HG03571 (cell line): ENCODE data around the gene NUBP2.

Experiments used
- ATAC-seq: cut with Tn5 transposase; IDR thresholded peaks from one replicate; pipeline ENCODE4 v1.9.1; 2021; ENCODE audit not compliant: unreplicated experiment

Gene NUBP2

DNA sequence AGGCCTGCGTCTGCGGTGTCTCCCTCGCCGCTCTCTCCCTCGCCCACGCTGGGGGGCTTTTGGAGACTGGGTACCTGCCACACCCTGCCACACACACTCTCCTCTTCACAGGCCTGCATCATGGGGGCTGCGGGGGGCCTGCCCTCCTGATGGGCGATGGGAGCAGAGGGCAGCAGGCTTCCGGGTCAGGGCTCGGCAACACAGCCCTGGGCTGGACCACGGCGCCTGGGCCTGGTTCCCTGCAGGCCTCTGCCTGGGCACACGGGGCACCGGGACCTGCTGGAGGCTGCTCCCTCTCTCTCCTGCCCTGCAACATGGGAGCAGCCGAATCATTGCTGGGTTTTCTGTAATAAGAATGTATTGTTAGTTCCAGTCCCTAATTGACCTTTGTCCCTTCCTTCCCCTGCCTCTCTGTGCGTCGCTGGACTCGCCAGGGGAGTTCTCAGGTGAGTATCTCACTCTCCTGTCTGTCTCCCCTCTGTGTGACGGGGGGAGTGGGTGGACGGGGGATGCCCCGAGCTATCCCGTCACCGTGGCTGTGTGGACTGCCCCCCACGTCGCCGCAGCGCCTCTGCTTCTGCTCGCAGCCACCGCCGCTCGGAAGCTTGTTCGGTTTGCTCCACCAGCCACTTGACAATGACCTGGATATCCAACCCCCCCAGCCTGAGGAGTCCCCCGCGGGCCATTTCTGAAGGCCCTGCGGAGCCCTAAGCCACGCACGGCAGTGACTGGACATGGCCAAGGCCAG lies 24.9 kb upstream of the NUBP2 start:
- no peak for ATAC-seq

DNA sequence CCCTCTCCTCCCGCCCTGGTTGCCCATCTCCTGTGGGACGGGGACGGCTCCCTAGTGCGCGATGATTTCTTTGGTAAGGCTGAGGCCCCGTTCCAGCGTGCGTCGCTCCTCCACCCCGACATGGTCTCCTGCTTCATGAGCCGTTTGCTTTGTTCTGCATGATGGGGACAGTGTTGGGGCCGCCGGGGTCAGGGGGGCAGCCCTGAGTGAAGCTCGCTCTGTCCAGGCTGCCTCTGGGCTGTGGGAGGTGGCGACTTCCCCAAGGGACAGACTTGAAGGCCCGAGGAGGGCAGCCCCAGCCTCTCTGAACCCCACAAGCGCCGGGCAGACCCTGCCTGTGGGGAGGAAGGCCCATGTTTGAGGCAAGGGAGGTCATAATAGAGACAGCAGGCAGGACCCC lies 23.8 kb upstream of the NUBP2 start:
- no peak for ATAC-seq

DNA sequence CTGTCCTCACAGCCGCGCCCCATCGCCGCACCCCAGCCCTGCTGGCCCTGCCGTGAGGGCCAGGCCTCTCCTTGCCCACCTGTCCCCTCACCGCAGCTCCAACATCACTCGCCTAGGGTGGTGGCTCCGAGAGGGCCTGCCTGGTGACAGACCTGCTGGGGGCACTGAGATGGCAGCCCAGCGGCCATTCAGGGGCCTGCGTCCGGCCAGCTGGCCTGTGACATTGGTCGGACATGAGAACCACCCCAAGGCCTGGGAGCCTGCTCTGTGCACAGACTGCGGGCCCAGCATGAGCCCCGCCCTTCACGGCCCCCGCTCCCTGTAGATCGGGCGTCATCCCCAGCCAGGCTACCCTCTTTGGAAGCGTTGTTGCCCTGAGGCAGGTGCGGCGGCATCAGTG lies 23.2 kb upstream of the NUBP2 start:
- no peak for ATAC-seq

DNA sequence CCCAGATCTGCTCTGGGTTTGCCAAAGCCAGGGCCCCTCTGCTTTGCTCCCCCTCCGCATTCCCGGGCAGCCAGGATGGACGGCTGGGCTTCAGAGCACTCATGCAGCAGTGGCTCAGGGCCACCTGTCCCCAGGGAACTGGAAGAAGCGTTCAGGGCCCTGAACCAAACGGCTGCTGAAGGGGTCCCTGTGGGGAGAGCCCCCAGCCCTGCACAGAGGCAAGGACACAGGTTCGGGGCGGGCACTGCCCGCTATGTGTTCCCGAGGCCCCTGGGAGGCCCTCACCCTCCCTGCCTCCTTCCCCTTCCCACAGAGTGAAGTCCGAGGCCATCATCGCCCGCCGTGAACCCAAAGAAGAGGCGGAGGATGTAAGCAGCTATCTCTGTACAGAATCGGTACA lies 21.8 kb upstream of the NUBP2 start:
- ATAC-seq: no peak

DNA sequence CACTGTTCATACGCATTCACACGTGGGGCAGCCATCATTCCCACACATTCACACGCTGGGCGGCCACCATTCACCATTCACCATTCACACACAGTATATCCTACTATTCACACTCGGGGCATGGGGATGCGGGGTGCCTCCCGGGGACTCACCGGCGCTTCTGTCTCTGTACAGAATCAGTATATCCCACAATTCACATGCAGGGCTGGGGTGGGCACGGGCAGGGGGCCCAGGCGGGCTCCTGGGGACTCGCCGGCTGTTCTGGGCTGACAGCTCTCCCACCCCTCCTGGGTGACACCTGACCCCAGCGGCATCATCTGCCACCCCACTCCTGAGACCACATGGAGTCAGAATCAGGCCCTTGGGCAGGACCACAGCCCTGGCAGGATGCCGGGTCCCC lies 21.0 kb upstream of the NUBP2 start:
- no peak for ATAC-seq

DNA sequence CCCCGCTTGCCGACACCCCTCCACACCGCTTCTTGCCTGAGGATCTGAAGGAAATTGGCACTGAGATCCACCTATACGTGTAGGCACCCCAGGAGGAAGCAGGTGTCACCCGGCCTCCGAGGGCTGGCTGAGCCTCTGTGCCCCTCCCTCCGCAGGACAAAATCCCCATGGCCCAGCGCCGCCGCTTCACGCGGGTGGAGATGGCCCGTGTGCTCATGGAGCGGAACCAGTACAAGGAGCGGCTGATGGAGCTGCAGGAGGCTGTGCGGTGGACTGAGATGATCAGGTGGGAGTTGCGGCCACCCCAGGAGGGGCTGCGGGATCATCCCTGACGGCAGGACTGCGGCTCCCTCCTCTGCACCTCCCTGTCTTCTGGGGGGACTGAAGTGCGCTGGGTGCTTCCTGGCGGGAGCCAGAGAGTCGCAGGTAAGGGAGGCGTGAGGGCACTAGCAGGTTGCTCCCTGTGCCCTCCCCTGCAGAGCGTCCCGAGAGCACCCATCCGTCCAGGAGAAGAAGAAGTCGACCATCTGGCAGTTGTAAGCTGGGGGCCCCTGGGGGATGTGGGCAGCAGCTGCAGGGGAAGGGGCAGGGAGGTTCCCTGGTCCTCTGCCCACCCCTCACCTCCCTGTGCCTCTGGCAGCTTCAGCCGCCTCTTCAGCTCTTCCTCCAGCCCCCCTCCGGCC lies 20.4 kb upstream of the NUBP2 start:
- no peak for ATAC-seq

DNA sequence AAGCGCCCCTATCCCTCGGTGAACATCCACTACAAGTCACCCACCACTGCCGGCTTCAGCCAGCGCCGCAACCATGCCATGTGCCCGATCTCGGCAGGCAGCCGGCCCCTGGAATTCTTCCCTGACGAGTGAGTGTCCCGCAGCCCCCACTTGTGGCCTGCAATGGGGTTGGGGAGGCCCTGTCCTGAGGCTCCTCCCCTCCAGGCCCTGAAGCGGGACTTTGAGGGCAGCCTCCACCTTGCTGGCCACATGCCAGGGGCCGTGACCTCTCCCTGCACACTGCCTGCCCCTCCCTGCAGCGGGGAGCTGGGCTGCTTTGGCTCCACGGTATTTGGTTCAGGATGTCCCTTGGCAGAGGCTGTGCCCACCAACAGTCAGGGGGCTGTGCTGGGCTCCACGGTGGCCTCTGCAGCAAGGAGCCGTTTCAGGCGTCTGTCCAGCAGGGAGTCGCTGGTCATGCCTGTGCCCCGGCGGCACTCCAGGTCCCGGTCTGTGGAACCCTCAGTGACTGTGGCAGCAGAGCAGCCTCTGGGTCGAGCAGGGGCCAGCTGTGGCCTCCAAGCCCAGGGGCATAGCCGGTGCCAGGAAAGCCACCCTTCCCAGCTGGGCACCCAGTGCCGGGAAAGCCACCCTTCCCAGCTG lies 19.8 kb upstream of the NUBP2 start:
- ATAC-seq: no peak

DNA sequence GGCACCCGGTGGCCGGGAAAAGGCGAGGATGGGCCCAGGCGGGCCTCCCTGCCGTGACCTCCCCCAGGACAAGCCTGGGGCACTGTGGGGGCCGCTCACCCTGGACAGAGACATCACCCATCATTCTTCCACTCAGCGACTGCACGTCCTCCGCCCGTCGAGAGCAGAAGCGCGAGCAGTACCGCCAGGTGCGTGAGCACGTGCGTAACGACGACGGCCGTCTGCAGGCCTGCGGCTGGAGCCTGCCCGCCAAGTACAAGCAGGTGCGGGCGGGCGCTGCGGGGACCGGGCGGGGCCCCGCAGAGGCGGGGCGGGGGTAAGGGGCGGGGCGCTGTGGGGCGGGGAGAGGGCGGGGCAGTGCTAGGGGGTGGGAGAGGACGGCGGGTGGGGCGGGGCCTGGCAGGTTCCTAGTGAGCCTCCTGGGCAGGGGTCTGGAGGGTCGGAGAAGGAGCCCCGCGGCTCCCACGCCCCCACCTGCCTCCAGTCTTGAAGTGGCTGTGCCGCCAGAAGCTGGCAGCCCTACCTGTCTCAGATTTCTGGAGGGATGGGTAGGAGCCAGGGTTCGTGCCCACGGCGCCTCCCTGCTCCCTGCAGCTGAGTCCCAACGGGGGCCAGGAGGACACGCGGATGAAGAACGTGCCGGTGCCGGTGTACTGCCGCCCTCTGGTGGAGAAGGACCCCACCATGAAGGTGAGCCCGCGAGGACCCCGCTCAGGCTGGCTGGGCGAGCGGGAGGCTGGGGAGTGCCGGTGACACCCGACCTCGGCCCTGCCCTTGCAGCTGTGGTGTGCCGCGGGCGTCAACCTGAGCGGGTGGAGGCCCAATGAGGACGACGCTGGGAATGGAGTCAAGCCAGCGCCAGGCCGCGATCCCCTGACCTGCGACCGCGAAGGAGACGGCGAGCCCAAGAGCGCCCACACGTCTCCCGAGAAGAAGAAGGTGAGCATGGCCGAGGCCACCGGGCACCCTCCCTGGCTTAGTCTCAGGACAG lies 18.9 kb upstream of the NUBP2 start:
- ATAC-seq: no peak

DNA sequence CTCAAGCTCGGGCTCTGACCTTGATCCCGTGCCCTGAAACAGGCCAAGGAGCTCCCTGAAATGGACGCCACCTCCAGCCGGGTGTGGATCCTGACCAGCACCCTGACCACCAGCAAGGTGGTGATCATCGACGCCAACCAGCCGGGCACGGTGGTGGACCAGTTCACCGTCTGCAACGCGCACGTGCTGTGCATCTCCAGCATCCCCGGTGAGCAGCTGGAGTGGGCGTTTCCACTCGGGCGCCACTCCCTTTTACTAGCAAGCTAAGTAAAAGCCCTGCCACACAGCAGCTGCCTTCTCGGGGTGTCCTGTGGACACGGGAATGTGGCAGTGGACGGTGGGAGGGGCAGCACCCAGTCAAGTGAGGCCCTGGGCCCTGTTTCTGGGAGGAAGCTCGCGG lies 17.8 kb upstream of the NUBP2 start:
- ATAC-seq: no peak

DNA sequence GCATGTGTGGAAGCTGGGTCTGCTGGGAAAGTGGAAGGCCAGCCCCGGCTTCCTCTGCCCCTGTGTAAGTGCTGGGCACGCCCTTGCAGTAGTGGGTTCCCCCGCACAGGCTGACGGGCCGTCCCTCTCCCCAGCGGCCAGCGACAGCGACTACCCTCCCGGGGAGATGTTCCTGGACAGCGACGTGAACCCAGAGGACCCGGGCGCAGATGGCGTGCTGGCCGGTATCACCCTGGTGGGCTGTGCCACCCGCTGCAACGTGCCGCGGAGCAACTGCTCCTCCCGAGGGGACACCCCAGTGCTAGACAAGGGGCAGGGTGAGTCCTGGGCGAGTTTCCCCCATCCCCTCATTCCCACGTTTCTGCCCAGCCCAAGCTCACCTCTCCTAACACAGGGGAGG lies 16.9 kb upstream of the NUBP2 start:
- no peak for ATAC-seq

DNA sequence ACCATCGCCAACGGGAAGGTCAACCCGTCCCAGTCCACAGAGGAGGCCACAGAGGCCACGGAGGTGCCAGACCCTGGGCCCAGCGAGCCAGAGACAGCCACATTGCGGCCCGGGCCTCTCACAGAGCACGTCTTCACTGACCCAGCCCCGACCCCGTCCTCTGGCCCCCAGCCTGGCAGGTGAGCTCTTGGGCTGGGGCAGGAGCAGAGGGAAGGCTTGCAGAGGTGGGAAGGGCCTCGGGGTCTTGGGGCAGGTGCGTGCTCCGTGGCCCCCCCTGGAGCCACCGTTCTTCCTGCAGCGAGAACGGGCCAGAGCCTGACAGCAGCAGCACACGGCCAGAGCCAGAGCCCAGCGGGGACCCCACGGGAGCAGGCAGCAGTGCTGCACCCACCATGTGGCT lies 16.5 kb upstream of the NUBP2 start:
- ATAC-seq: no peak

DNA sequence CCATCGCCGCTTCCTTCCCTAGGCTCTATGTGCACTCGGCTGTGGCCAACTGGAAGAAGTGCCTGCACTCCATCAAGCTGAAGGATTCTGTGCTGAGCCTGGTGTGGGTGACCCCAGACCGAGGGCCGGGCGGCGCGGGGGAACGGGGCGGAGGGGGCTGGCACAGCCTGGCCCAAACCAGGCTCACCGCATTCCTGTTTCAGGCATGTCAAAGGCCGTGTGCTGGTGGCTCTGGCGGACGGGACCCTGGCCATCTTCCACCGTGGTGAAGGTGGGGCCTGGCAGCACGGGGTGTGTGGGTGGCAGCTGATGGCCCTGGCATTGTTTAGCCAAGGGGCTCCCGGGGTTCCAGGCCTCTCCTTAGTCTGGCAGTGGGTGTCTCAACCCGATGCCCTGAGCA lies 16.1 kb upstream of the NUBP2 start:
- ATAC-seq: no peak

DNA sequence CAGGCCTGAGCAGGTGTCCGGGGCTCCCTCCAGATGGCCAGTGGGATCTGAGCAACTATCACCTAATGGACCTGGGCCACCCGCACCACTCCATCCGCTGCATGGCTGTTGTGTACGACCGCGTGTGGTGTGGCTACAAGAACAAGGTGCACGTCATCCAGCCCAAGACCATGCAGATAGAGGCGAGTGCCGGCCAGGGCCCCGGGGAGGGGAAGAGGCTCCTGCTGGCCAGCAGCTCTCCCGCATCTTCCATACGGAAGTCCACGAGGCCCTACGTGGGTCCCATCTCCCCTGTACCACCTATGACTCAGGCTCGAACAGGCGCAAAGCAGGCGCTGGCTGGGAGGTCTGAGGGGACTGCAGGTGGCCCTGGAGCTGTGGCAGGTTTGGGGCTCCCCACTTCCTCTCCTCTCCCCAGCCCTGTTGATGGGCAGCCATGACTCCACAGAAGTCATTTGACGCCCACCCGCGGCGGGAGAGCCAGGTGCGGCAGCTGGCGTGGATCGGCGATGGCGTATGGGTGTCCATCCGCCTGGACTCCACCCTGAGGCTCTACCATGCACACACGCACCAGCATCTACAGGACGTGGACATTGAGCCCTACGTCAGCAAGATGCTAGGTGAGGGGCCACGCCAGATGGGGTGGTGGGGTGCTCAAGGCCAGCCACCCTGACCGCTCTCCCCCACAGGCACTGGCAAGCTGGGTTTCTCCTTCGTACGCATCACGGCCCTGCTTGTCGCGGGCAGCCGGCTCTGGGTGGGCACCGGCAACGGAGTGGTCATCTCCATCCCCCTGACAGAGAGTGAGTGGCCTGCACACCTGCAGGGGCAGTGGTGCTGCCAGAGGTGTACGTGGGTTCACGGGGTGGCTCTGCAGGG lies 15.4 kb upstream of the NUBP2 start:
- ATAC-seq: no peak

DNA sequence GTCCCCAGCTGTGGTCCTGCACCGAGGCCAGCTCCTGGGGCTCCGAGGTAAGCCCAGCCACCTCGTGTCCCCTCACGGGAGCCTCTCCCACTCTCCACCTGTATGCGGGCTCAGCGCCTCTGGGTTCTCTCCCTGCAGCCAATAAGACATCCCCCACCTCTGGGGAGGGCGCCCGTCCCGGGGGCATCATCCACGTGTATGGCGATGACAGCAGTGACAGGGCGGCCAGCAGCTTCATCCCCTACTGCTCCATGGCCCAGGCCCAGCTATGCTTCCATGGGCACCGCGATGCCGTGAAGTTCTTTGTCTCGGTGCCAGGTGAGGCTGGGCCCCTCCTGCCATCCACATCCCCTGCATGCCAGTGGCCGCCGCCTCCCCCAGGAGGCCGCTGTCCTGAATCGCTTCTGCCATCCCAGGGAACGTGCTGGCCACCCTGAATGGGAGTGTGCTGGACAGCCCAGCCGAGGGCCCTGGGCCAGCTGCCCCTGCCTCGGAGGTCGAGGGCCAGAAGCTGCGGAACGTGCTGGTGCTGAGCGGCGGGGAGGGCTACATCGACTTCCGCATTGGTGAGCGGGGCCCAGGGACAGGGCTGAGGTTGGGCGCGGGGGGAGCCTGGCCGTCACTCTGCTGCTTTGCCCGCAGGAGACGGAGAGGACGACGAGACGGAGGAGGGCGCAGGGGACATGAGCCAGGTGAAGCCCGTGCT lies 14.5 kb upstream of the NUBP2 start:
- ATAC-seq: no peak

DNA sequence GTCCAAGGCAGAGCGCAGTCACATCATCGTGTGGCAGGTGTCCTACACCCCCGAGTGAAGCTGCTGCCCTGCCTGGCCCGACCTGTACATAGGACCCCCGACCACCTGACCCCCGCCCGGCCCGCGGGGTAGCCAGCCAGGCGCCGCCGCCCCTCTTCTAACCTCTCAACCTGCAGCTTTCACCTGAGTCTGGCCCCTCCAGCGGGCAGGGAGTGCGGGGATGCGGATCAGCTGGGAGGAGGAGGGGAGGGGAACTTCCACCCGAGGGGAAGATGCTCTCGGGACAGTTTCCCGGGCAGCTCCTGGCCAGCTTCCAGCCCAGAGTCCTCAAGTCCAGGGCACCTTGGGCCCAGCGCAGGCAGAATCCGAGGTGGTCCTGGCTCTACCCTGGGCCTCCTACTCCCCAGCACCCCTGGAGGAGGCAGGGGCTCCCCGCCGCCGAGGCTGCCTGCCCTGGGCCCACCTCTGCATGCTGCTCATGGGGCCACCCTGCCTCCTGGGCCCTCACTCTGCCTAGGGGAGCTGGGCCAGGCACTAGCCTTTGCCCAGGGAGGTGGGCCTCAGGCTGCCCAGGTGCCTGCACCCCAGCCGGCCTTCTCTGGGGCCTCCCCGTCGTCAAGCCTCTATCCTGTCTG lies 13.9 kb upstream of the NUBP2 start:
- ATAC-seq: no peak

DNA sequence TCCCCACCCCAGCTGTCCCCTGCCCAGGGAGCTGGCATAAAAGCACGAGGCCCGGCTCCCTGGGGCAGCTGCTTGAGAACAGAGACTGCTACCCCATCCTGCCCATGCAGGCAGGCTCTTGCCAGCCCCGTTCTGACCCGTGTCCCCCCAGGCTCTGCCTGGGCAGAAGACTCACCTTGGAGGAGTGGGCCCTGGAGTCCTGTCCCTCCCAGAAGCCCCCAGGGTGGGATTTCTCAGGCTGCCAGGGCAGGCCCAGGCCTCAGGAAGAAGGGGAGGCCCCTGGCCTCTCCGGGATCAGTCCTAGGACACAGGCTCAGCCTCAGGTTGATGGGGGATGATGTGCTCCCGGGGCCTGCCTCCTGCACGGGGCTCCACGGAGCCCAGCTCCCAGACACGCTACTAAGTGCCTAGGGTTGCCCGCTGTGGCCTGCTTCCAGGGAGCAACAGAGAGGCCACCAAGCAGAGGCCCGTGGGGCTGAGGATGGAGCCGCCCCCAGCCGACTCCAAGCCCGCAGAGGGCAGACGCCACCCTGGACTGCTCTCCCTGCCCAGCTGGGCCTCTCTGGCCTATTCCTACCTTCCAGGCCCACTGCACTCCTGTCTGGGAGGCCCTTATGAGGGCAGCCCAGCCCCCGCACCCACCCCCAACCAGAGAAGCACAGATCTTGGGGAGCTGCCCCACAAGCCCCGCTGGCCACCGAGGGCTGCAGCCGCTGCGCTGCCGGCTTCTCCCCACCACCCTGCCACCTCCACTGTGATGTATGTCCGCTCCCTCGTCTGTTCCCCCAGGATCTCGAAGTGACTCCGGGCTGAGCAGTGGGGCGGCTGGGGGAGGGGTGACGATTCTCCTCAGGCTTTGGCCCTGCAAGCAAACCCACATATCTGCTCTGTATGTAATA lies 13.1 kb upstream of the NUBP2 start:
- ATAC-seq: no peak

DNA sequence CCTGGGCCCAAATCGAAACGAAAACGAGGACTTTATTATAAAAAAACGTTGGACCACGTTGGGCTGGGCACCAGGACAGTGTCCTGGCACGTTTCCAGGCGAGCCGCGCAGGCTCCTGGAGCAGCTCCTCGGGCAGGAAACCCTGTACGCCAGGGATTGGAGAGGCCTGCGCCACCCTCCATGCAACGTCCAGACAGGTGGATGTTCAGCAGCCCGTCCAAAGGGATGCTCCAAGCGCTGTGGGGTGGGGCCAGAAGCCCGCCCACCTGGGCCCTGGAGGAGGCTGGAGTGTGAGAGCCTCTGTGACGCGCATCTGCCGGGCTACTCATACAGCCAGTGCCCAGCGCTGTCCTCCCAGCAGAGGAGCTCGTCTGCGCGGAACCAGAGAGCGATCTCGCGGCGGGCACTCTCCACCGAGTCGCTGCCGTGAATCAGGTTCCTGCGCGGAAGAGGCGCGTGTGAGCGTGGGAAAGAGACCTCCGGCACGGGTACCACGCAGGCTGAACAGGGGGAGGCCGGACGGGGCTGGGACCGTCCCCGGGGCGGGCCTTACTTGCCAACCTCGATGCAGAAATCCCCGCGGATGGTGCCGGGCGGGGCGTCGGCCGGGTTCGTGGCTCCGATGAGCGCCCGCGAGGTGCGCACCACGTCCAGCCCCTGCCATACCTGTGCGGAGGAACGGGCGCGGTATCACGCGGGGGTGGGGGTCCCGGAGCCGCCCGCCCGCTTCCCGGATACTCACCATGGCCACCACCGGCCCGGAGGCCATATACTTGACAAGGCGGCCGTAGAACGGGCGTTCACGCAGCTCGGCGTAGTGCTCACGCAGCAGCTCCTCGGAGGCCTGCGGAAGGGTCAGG lies 12.2 kb upstream of the NUBP2 start:
- no peak for ATAC-seq
